GM12875 (cell line): ENCODE data around the gene OR3A2.
"Not testable (repeated sequence)": the region's sequence is repeated elsewhere in the genome, so short reads cannot be mapped to it uniquely, and the experiment has no call there.

Experiments used
- H3K4me3 ChIP-seq: one replicate; pipeline ENCODE4 v1.5.1; 2011; ENCODE audit warnings: low read depth, low read length, control low read depth
- CTCF ChIP-seq: IDR thresholded peaks from 2 replicates; pipeline ENCODE4 v1.5.1; 2011; ENCODE audit warnings: low read depth, mild to moderate bottlenecking, control low read depth, inconsistent platforms, low read length, moderate library complexity, borderline replicate concordance; ENCODE audit not compliant: insufficient read depth

Gene OR3A2

GRCh38 chr17:3276126-3276525, 110.0 kb downstream of the OR3A2 start:
- H3K4me3 ChIP-seq: no peak overlapping the region
- no peak for TF ChIP-seq CTCF

- no peak overlapping the region for H3K4me3 ChIP-seq
- no peak for TF ChIP-seq CTCF
These were observed 114.8 kb downstream of the OR3A2 start for GRCh38 chr17:3271072-3271848.

- no peak overlapping the region for H3K4me3 ChIP-seq
- no peak for TF ChIP-seq CTCF
These were observed 125.5 kb downstream of the OR3A2 start for GRCh38 chr17:3260600-3260999.

DNA sequence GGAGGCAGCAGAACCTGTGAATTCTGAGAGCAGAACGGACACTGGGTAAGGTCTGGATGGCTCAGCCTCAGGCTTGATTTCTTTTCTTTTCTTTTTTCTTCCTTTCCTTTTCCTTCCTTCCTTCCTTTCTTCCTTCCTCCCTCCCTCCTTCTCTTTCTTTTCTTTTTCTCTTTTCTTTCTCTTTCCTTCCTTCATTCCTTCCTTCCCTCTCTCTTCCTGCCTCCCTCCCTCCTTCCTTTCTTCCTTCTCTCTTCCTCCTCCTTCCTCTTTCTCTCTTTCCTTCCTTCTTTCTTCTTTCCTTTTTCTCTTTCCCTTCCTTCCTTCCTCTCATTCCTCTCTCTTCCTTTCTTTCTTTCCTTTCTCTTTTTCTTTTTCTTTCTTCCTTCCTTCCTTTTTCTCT, 125.9 kb downstream of the OR3A2 start:
- TF ChIP-seq CTCF: no peak
- no peak overlapping the region for H3K4me3 ChIP-seq

- no peak for TF ChIP-seq CTCF
- H3K4me3 ChIP-seq: no peak overlapping the region
These were observed 129.5 kb downstream of the OR3A2 start for GRCh38 chr17:3256575-3256974.

DNA sequence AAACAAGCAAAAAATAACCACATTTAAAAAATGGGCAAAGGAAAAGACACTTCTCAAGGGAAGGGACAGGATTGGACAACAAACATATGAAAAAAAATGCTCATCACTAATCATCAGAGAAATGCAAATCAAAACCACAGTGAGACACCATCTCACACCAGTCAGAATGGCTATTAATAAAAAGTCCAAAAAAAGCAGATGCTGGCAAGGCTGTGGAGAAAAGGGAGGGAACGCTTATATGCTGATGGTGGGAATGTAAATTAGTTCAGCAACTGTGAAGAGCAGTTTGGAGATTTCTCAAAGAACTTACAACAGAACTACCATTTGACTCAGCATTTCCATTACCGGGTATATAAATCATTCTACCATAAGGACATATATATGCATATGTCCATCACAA, 137.1 kb downstream of the OR3A2 start:
- H3K4me3 ChIP-seq: not testable (repeated sequence)

- H3K4me3 ChIP-seq: not testable (repeated sequence)
These were observed 141.3 kb downstream of the OR3A2 start for GRCh38 chr17:3244841-3245240.

DNA sequence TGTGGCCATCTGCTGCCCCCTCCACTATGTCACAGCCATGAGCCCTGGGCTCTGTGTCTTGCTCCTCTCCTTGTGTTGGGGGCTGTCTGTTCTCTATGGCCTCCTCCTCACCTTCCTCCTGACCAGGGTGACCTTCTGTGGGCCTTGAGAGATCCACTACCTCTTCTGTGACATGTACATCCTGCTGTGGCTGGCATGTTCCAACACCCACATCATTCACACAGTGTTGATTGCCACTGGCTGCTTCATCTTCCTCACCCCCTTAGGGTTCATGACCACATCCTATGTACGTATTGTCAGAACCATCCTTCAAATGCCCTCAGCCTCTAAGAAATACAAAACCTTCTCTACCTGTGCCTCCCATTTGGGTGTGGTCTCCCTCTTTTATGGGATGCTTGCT, 145.1 kb downstream of the OR3A2 start:
- not testable (repeated sequence) for H3K4me3 ChIP-seq

DNA sequence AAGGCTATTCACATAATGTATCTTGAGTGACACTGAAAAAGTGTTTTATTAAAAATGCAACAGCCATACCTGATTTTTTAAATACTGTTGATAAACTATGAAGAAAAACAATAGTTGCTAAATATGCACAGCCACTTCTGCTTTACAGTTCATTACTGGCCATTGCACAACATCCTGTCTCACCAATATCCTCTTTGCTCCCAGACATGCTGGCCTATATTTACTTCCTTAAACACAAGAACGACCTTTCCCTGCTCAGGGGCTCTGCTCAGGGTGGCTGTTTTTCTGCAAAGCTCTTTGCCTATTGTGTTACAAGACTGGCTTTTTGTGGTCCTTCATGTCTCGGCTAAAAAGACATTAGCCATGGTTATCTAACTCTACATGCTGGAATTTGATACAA, 147.4 kb downstream of the OR3A2 start:
- not testable (repeated sequence) for H3K4me3 ChIP-seq

DNA sequence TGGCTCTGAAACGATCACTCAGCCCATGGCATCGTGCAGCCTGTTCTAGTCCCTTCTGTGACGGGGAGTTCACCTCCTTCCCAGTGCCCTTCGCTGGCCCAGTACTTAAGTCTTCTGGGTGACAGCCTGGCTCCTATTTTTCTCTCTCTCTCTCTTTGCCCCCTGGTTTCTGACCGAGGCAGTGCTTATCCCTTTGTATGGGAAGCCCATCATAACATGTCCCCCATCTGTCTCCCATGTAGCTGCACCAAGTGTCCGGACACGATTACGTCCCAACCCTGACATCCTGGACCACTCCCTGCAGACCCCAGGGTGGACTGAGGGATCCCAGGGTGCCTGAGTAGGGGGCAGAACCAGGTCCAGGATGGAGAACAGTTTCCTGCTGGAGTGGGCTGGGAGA, 153.8 kb downstream of the OR3A2 start:
- not testable (repeated sequence) for H3K4me3 ChIP-seq
